Gastroesophageal sphincter (tissue), 3 donors: Measurements from ENCODE around the gene DHX30.

Source experiments
- POLR2A ChIP-seq, 2 donors: fragments of 450-650 bp; IDR thresholded peaks; one replicate each; pipeline ENCODE4 v1.6.1; 2017; ENCODE audit warnings: antibody characterized with exemption in 2 of 2, mild to moderate bottlenecking in 2 of 2, moderate library complexity in 1 of 2
- TF ChIP-seq, protein P1 (sequence below), 4 experiments: fragments of 200-600 bp in 2 of 4; fragments of 450-650 bp in 2 of 4; sonication (generic) in 1 of 4; IDR thresholded peaks; one replicate each; pipeline ENCODE4 v1.5.1; 2017 to 2019; ENCODE audit warnings: antibody characterized with exemption in 4 of 4, mild to moderate bottlenecking in 2 of 4, moderate library complexity in 2 of 4

- TF ChIP-seq, protein P1, sequence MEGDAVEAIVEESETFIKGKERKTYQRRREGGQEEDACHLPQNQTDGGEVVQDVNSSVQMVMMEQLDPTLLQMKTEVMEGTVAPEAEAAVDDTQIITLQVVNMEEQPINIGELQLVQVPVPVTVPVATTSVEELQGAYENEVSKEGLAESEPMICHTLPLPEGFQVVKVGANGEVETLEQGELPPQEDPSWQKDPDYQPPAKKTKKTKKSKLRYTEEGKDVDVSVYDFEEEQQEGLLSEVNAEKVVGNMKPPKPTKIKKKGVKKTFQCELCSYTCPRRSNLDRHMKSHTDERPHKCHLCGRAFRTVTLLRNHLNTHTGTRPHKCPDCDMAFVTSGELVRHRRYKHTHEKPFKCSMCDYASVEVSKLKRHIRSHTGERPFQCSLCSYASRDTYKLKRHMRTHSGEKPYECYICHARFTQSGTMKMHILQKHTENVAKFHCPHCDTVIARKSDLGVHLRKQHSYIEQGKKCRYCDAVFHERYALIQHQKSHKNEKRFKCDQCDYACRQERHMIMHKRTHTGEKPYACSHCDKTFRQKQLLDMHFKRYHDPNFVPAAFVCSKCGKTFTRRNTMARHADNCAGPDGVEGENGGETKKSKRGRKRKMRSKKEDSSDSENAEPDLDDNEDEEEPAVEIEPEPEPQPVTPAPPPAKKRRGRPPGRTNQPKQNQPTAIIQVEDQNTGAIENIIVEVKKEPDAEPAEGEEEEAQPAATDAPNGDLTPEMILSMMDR (IDR thresholded peaks at IDR 0.05): no peak
- no peak for TF ChIP-seq POLR2A (IDR thresholded peaks at IDR 0.05)
Measured at GRCh38 chr3:47782446-47783308, 20.3 kb upstream of the DHX30 start.
